HUES6 (cell line): ENCODE data around the gene PROS1.
"Not testable (repeated sequence)": the region's sequence is repeated elsewhere in the genome, so short reads cannot be mapped to it uniquely, and the experiment has no call there.

Experiments used
- H3K27ac ChIP-seq: 2 replicates; pipeline ENCODE4 v1.7.0; 2013; ENCODE audit warnings: low read depth, mild to moderate bottlenecking, low read length, inconsistent platforms
- H3K27me3 ChIP-seq: 2 replicates; pipeline ENCODE4 v1.6.1; 2013; ENCODE audit warnings: low read length; ENCODE audit not compliant: control insufficient read depth, insufficient read depth
- H3K36me3 ChIP-seq: 2 replicates; pipeline ENCODE4 v1.6.1; 2013; ENCODE audit warnings: low read length; ENCODE audit not compliant: control insufficient read depth, insufficient read depth
- H3K4me1 ChIP-seq: 2 replicates; pipeline ENCODE4 v1.6.1; 2013; ENCODE audit warnings: low read length; ENCODE audit not compliant: control insufficient read depth, insufficient read depth
- H3K4me3 ChIP-seq: 2 replicates; pipeline ENCODE4 v1.5.1; 2013; ENCODE audit warnings: low read depth, low read length
- H3K9ac ChIP-seq: one replicate; pipeline ENCODE4 v1.6.1; 2013; ENCODE audit warnings: mild to moderate bottlenecking, low read length
- H3K9me3 ChIP-seq: 2 replicates; pipeline ENCODE4 v1.6.1; 2013; ENCODE audit warnings: low read depth, low read length; ENCODE audit not compliant: control insufficient read depth, insufficient read depth

Gene PROS1

GRCh38 chr3:93969997-93970396 is 3.7 kb downstream of the PROS1 start:
- Histone ChIP-seq H3K9ac (no peak overlapping the region), H3K9me3 (peaks cover 8% of the 10 kb centered on the region; the same call in 1 of the 2 replicates), H3K36me3 (no peaks in the 10 kb centered on the region), H3K4me3 (no peak overlapping the region), H3K27ac (no peak overlapping the region), H3K27me3 (peaks cover 13% of the 10 kb centered on the region; the same call in 1 of the 2 replicates), H3K4me1 (peaks cover 4% of the 10 kb centered on the region; the same call in 1 of the 2 replicates)

GRCh38 chr3:93969443-93969842 is 4.3 kb downstream of the PROS1 start:
- H3K9me3 ChIP-seq: peaks cover 8% of the 10 kb centered on the region; the same call in 1 of the 2 replicates
- no peak overlapping the region for H3K9ac ChIP-seq
- peaks cover 4% of the 10 kb centered on the region; the same call in 1 of the 2 replicates for H3K4me1 ChIP-seq
- no peak overlapping the region for H3K27ac ChIP-seq
- no peak overlapping the region for H3K4me3 ChIP-seq
- peaks cover 13% of the 10 kb centered on the region; the same call in 1 of the 2 replicates for H3K27me3 ChIP-seq
- no peaks in the 10 kb centered on the region for H3K36me3 ChIP-seq

DNA sequence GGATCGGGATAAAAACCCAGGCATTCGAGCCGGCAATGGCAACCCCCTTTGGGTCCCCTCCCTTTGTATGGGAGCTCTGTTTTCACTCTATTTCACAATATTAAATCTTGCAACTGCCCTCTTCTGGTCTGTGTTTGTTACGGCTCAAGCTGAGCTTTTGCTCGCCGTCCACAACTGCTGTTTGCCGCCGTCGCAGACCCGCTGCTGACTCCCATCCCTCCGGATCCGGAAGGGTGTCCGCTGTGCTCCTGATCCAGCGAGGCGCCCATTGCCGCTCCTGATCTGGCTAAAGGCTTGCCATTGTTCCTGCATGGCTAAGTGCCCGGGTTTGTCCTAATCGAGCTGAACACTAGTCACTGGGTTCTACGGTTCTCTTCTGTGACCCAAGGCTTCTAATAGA is 8.6 kb downstream of the PROS1 start:
- H3K27ac ChIP-seq: not testable (repeated sequence)
- H3K9me3 ChIP-seq: peaks cover 21% of the 10 kb centered on the region; the same call in 1 of the 2 replicates

GRCh38 chr3:93962798-93963197 is 10.9 kb downstream of the PROS1 start:
- Histone ChIP-seq H3K9ac (no peak overlapping the region), H3K27ac (no peak overlapping the region), H3K9me3 (peaks cover 18% of the 10 kb centered on the region; the same call in 1 of the 2 replicates), H3K4me1 (no peaks in the 10 kb centered on the region), H3K27me3 (no peaks in the 10 kb centered on the region), H3K4me3 (no peak overlapping the region), H3K36me3 (no peaks in the 10 kb centered on the region)

More for the DNA sequence above, 8.6 kb downstream of the PROS1 start:
- not testable (repeated sequence) for H3K9ac ChIP-seq, H3K27me3 ChIP-seq, H3K36me3 ChIP-seq, H3K4me3 ChIP-seq, H3K4me1 ChIP-seq

GRCh38 chr3:93961489-93961888 is 12.2 kb downstream of the PROS1 start:
- H3K9me3 ChIP-seq: peaks cover 19% of the 10 kb centered on the region; the same call in 1 of the 2 replicates
- H3K4me3 ChIP-seq: no peak overlapping the region
- no peaks in the 10 kb centered on the region for H3K4me1 ChIP-seq
- H3K27me3 ChIP-seq: no peaks in the 10 kb centered on the region
- no peak overlapping the region for H3K9ac ChIP-seq
- no peak overlapping the region for H3K27ac ChIP-seq
- H3K36me3 ChIP-seq: no peaks in the 10 kb centered on the region

- H3K27ac ChIP-seq: no peak overlapping the region
- no peak overlapping the region for H3K9ac ChIP-seq
- no peaks in the 10 kb centered on the region for H3K27me3 ChIP-seq
- no peak overlapping the region for H3K4me3 ChIP-seq
- peaks cover 18% of the 10 kb centered on the region; the same call in 1 of the 2 replicates for H3K9me3 ChIP-seq
- no peaks in the 10 kb centered on the region for H3K4me1 ChIP-seq
- H3K36me3 ChIP-seq: no peaks in the 10 kb centered on the region
Observed at GRCh38 chr3:93961026-93961425, 12.7 kb downstream of the PROS1 start.

GRCh38 chr3:93949958-93950357 is 23.7 kb downstream of the PROS1 start:
- not testable (repeated sequence) for H3K4me3 ChIP-seq, H3K27me3 ChIP-seq, H3K4me1 ChIP-seq, H3K36me3 ChIP-seq, H3K27ac ChIP-seq, H3K9ac ChIP-seq
- H3K9me3 ChIP-seq: peaks cover 25% of the 10 kb centered on the region

DNA sequence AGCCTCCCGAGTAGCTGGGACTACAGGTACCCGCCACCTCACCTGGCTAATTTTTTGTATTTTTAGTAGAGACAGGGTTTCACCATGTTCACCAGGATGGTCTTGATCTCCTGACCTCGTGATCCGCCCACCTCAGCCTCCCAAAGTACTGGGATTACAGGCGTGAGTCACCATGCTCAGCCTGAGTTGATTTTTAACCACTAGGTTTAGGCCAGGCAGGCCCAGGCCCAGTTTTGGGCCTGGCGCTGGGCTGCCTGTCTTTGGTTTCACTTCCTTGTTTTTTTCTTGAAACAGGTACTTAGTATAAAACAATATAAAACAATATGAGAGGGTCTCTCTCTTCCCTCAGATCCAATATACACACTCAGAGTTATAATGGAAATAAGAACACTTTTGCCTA is 36.2 kb downstream of the PROS1 start:
- not testable (repeated sequence) for H3K9ac ChIP-seq, H3K27ac ChIP-seq, H3K36me3 ChIP-seq, H3K4me1 ChIP-seq, H3K4me3 ChIP-seq, H3K27me3 ChIP-seq
- peaks cover 59% of the 10 kb centered on the region for H3K9me3 ChIP-seq

DNA sequence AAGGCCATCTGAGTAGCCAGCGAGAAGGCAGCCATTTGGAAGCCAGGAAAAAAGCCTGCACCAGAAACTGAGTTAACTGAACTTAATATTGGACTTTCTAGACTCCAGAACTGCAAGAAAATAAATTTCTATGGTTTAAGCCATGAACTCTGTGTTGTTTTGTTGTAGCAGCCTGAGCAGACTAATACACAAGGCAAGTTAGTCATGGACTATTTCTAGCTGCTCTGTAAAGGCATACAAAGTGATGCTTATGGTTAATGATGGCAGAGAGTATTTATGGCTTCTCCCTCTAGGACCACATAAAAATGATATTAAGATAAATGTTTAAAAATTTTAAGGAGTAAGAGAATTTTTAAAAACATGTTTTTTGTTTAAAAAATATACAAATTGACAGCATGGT is 37.1 kb downstream of the PROS1 start:
- no peaks in the 10 kb centered on the region for H3K27me3 ChIP-seq
- no peaks in the 10 kb centered on the region for H3K36me3 ChIP-seq
- no peak overlapping the region for H3K4me3 ChIP-seq
- no peak overlapping the region for H3K9ac ChIP-seq
- H3K27ac ChIP-seq: no peak overlapping the region
- no peaks in the 10 kb centered on the region; the same call in 1 of the 2 replicates for H3K4me1 ChIP-seq
- H3K9me3 ChIP-seq: peaks cover 50% of the 10 kb centered on the region

GRCh38 chr3:93934366-93935046 is 39.2 kb downstream of the PROS1 start:
- no peak overlapping the region for H3K9ac ChIP-seq
- H3K27ac ChIP-seq: no peak overlapping the region
- H3K4me3 ChIP-seq: no peak overlapping the region
- no peaks in the 10 kb centered on the region for H3K36me3 ChIP-seq
- H3K9me3 ChIP-seq: peaks cover 31% of the 10 kb centered on the region
- no peaks in the 10 kb centered on the region; the same call in 1 of the 2 replicates for H3K4me1 ChIP-seq
- no peaks in the 10 kb centered on the region for H3K27me3 ChIP-seq

DNA sequence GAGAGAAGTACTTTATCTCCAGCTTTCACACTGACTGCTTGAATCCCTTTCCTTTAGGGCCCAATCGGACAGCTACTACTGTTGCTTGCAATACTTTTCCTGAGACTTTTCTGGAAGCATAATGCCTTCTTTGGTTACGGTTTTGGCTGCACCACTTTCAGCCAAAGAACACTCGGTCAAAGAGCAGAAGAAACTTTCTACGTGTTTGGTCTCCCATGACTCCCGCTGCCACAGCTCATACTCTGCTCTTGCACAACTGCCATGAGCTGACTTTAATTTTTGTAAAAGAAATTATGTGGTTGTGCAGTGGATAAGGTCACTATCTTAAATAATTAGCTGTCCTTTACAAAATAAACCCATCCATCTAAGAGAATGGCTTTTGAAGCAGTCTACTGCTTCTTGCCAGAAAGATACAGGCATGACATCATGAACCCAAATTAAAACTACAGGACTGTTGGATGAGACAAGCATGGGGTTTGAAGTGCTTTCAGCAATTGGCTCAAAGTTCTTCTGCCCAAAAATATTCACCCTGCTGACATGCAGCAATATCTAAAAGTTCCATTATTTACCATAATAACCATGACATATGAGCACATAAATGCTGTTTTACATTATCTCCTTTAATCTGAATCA is 42.0 kb downstream of the PROS1 start:
- no peak overlapping the region for H3K4me3 ChIP-seq
- no peak overlapping the region for H3K9ac ChIP-seq
- H3K27ac ChIP-seq: no peak overlapping the region
- H3K4me1 ChIP-seq: no peaks in the 10 kb centered on the region
- peaks cover 13% of the 10 kb centered on the region; the same call in 1 of the 2 replicates for H3K9me3 ChIP-seq
- H3K27me3 ChIP-seq: no peaks in the 10 kb centered on the region
- H3K36me3 ChIP-seq: no peaks in the 10 kb centered on the region
